A673 (cell line): Measurements from ENCODE around the gene MILR1. TPM values are rescaled to one million over a fixed set of nuclear protein-coding genes. Genes with fewer than 3 reads are reported as not detected.

Source experiments
- Bru-seq: library from RNA; stranded (reverse); fragments of 400-500 nt; gene quantifications from one replicate; lab custom pipeline; 2021; lab: Mats Ljungman, UMichigan
- BruChase-seq, 2 experiments: library from RNA; stranded (reverse); fragments of 400-500 nt; gene quantifications; one replicate each; lab custom pipeline; 2021; lab: Mats Ljungman, UMichigan
- BruUV-seq: library from RNA; stranded (reverse); fragments of 400-500 nt; replicated peaks from 2 replicates; lab custom pipeline; 2021; lab: Mats Ljungman, UMichigan
- CTCF ChIA-PET: fragments of 300-600 bp; sonication (Branson Sonifier 250); formaldehyde crosslinking; loops from one replicate; lab custom pipeline; 2022; ENCODE audit warnings: antibody characterized with exemption; lab: Charles Lee
- POLR2A ChIA-PET: fragments of 300-600 bp; sonication (Branson Sonifier 250); formaldehyde crosslinking; loops from one replicate; lab custom pipeline; 2022; ENCODE audit warnings: antibody characterized with exemption; ENCODE audit not compliant: low non-redundant PET; lab: Charles Lee
- DNase-seq: peaks from one replicate; pipeline ENCODE4 v3.0.0-alpha.2; 2015; ENCODE audit warnings: low spot score
- H3K27ac ChIP-seq: fragments of 200-600 bp; sonication (generic); 2 replicates; pipeline ENCODE4 v1.5.1; 2016; ENCODE audit warnings: mixed run types, low read depth, mild to moderate bottlenecking, mixed read lengths, antibody characterized with exemption, low read length; ENCODE audit not compliant: poor library complexity, severe bottlenecking
- H3K27me3 ChIP-seq: fragments of 200-600 bp; sonication (generic); replicated peaks from 2 replicates; pipeline ENCODE4 v1.6.1; 2017; ENCODE audit warnings: mixed run types, low read depth, mild to moderate bottlenecking, mixed read lengths, antibody characterized with exemption, low read length; ENCODE audit not compliant: insufficient read depth, poor library complexity
- H3K36me3 ChIP-seq: fragments of 200-600 bp; sonication (generic); 2 replicates; pipeline ENCODE4 v1.6.1; 2016; ENCODE audit warnings: mixed run types, mild to moderate bottlenecking, mixed read lengths, antibody characterized with exemption, low read length; ENCODE audit not compliant: insufficient read depth, poor library complexity, severe bottlenecking
- H3K4me1 ChIP-seq: fragments of 200-600 bp; sonication (generic); 2 replicates; pipeline ENCODE4 v1.6.1; 2017; ENCODE audit warnings: mixed run types, mild to moderate bottlenecking, mixed read lengths, antibody characterized with exemption, low read length; ENCODE audit not compliant: insufficient read depth, poor library complexity, severe bottlenecking
- H3K4me3 ChIP-seq: fragments of 200-600 bp; sonication (generic); 2 replicates; pipeline ENCODE4 v1.5.1; 2016; ENCODE audit warnings: low read depth, mixed run types, mild to moderate bottlenecking, mixed read lengths, low read length; ENCODE audit not compliant: poor library complexity, severe bottlenecking
- H3K9me3 ChIP-seq: fragments of 200-600 bp; sonication (generic); 2 replicates; pipeline ENCODE4 v1.6.1; 2016; ENCODE audit warnings: mixed run types, low read depth, mild to moderate bottlenecking, mixed read lengths, antibody characterized with exemption, low read length; ENCODE audit not compliant: poor library complexity, severe bottlenecking
- EZH2 ChIP-seq: fragments of 200-600 bp; sonication (generic); IDR thresholded peaks from 2 replicates; pipeline ENCODE4 v1.6.1; 2017; ENCODE audit warnings: borderline replicate concordance, low read depth, mild to moderate bottlenecking, mixed read lengths, antibody characterized with exemption, low read length; ENCODE audit not compliant: poor library complexity, severe bottlenecking
- intact Hi-C: fragments of 100-400 bp; cut with micrococcal nuclease; formaldehyde crosslinking; loops from one replicate; pipeline ENCODE4 v1.10.0; 2022; ENCODE audit not compliant: unreplicated experiment
- long read RNA-seq: library from polyadenylated mRNA; stranded (forward); transcript quantifications from one replicate; pipeline ENCODE4 v2.0.0, GENCODE V29; 2022
- total RNA-seq: library from RNA; stranded (reverse); gene quantifications from 2 replicates; pipeline ENCODE4 v1.2.3, GENCODE V29; 2021
- TF ChIP-seq, protein P1 (sequence below): fragments of 300-800, 200-600 bp; sonication (generic); conservative IDR thresholded peaks from 2 replicates; pipeline ENCODE4 v1.5.1; 2017; ENCODE audit warnings: low read depth, mild to moderate bottlenecking, antibody characterized with exemption, low read length, moderate library complexity, mixed read lengths

The MILR1 gene, protein sequence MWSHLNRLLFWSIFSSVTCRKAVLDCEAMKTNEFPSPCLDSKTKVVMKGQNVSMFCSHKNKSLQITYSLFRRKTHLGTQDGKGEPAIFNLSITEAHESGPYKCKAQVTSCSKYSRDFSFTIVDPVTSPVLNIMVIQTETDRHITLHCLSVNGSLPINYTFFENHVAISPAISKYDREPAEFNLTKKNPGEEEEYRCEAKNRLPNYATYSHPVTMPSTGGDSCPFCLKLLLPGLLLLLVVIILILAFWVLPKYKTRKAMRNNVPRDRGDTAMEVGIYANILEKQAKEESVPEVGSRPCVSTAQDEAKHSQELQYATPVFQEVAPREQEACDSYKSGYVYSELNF
- total RNA-seq = not detected in 2 replicates
- Bru-seq, nascent RNA = percentile 8 among the genes with signal in this experiment
- BruChase-seq, experiment 1, labeled RNA remaining after a 2-hour chase = percentile 4 among the genes with signal in this experiment
- BruChase-seq, experiment 2, labeled RNA remaining after a 6-hour chase = percentile 12 among the genes with signal in this experiment
- long read RNA-seq = 0 reads

DNA sequence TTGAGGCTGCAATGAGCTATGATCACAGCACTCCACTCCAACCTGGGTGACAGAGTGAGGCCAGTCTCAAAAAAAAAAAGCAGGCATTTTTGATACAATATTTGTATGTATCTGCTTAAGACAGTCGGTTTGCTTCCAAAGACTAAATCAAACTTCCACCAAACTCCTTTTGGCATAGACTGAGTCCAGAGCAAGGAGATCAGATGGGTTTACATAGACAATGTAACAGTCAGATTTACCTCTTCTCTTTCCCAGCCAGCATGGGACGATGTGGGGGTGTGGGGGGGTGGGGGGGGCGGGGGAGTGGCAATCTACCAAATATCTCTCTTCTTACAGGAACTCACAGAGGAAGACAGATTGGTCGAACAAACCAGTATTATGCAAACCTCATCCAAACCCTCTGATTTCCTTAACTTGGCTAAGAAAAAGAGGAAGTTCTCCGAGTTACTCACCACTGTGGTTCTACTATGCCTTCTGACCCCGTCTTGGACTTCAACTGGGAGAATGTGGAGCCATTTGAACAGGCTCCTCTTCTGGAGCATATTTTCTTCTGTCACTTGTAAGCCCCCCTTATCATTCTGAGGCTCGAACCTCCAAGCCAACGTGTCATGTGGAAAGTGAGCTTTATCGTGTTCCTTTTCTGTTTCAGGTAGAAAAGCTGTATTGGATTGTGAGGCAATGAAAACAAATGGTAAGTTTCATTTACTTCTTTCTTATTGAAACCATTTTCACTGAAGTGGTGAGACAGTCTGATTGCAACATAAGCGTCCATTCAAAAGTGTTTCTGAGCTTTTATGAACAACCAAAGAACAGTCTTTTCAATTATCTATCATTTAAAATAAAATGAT, at the start of gene MILR1:
MILR1 (plus strand) TSS at position 451 of the 848 bp plus-strand sequence; CDS start at position 505, 54 bp downstream.
- intact Hi-C loops = no loop called here
- ChIA-PET POLR2A (interaction anchor here (0.6 kb wide), 2 partner anchors 51 to 56 kb away, joined by 3 to 5 read pairs; no protein-coding TSS in a partner anchor), CTCF (no interaction called here)
- Histone ChIP-seq H3K4me3 (no peak within 1 kb of the TSS), H3K4me1 (no peaks in the 10 kb centered on the region), H3K9me3 (no peaks in the 10 kb centered on the region), H3K36me3 (no peaks in the 10 kb centered on the region), H3K27ac (no peak within 1 kb of the TSS), H3K27me3 (no peaks in the 10 kb centered on the region)
- BruUV-seq = no TSS peak
- no peak for DNase-seq
- no peak for TF ChIP-seq EZH2
- TF ChIP-seq, protein P1, sequence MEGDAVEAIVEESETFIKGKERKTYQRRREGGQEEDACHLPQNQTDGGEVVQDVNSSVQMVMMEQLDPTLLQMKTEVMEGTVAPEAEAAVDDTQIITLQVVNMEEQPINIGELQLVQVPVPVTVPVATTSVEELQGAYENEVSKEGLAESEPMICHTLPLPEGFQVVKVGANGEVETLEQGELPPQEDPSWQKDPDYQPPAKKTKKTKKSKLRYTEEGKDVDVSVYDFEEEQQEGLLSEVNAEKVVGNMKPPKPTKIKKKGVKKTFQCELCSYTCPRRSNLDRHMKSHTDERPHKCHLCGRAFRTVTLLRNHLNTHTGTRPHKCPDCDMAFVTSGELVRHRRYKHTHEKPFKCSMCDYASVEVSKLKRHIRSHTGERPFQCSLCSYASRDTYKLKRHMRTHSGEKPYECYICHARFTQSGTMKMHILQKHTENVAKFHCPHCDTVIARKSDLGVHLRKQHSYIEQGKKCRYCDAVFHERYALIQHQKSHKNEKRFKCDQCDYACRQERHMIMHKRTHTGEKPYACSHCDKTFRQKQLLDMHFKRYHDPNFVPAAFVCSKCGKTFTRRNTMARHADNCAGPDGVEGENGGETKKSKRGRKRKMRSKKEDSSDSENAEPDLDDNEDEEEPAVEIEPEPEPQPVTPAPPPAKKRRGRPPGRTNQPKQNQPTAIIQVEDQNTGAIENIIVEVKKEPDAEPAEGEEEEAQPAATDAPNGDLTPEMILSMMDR = no peak

DNA sequence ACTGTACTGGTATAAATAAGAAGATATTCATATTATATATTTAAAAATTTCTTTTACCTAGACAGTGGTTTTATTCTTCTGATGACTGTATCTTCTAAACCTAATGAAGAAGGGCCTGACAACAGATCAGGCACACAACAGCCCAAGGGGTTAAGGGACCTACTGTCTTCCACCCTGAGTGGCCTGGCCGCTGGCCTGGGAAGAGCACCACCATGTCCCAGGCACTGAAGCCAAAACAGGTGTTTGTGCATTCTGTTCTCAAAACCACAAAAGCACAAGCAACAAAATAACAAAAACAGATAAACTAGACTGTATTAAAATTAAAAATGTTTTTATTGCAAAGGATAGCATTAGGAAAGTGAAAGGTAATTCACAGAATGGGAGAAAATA, 49.2 kb upstream of the MILR1 start:
- ChIA-PET CTCF (no interaction called here), POLR2A (no interaction called here)
- DNase-seq = no peak
- intact Hi-C loops = no loop called here
- Histone ChIP-seq H3K9me3 (no peaks in the 10 kb centered on the region), H3K4me1 (no peaks in the 10 kb centered on the region), H3K27me3 (no peaks in the 10 kb centered on the region), H3K36me3 (no peaks in the 10 kb centered on the region), H3K4me3 (no peak overlapping the region), H3K27ac (no peak overlapping the region)
- TF ChIP-seq, protein P1 = no peak
- no peak for TF ChIP-seq EZH2
- BruUV-seq = no TSS peak

GRCh38 chr17:64400642-64401041, 48.3 kb upstream of the MILR1 start:
- no peak for TF ChIP-seq EZH2
- Histone ChIP-seq H3K4me1 (no peaks in the 10 kb centered on the region), H3K27me3 (no peaks in the 10 kb centered on the region), H3K27ac (no peak overlapping the region), H3K9me3 (no peaks in the 10 kb centered on the region), H3K4me3 (no peak overlapping the region), H3K36me3 (no peaks in the 10 kb centered on the region)
- DNase-seq = no peak
- intact Hi-C loops = no loop called here
- no TSS peak for BruUV-seq
- ChIA-PET POLR2A (no interaction called here), CTCF (no interaction called here)
